Astrocyte of the cerebellum (primary cell): ENCODE measurements around the gene PPARA.

Experiments
- DNase-seq: peaks from one replicate; pipeline ENCODE4 v3.0.0-alpha.2; 2011; ENCODE audit warnings: low read depth
- H3K4me3 ChIP-seq: 2 replicates; pipeline ENCODE4 v1.5.1; 2011; ENCODE audit warnings: mild to moderate bottlenecking, low read depth, low read length, moderate library complexity
- in situ Hi-C: cut with HindIII; loops from 2 replicates; pipeline ENCODE4 v1.10.0; 2017; ENCODE audit warnings: low sequenced_read_pairs
- TF ChIP-seq, protein P1 (sequence below): IDR thresholded peaks from 2 replicates; pipeline ENCODE4 v1.5.1; 2012; ENCODE audit warnings: low read length, low read depth, moderate library complexity, mild to moderate bottlenecking; ENCODE audit errors: missing control alignments

PPARA gene

DNA sequence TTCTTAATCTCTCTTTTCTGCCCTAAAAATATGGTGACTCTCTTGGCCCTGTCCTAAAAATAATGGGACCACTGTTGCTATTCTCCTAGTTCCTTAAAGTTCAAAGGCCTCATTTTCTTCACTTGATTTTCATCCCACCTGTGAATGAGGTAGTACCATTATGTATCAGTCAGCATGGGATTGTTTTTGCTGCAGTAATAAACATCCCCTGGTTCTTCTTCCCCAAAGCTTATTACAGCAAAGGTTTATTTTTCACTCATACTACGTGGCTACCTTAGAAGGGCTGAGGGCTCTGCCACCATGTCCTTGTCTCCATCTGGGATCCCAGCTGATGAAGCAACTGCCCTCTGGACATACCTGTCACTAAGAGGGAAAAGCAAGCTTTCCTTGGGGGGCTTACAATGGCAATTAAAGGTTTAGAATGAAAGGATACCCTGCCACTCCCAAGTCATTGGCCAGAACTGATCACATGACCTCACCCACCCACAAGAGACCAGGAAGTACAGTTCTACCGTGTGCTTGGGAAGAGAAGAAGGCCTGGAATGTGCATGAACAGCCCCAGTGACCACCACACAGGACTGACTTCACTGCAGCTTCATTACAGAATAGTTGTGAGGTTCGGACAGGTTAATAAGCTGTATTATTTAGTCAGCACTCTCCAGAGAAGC, 125.3 kb downstream of the PPARA start:
- in situ Hi-C loops, result no loop called here
- TF ChIP-seq, protein P1, sequence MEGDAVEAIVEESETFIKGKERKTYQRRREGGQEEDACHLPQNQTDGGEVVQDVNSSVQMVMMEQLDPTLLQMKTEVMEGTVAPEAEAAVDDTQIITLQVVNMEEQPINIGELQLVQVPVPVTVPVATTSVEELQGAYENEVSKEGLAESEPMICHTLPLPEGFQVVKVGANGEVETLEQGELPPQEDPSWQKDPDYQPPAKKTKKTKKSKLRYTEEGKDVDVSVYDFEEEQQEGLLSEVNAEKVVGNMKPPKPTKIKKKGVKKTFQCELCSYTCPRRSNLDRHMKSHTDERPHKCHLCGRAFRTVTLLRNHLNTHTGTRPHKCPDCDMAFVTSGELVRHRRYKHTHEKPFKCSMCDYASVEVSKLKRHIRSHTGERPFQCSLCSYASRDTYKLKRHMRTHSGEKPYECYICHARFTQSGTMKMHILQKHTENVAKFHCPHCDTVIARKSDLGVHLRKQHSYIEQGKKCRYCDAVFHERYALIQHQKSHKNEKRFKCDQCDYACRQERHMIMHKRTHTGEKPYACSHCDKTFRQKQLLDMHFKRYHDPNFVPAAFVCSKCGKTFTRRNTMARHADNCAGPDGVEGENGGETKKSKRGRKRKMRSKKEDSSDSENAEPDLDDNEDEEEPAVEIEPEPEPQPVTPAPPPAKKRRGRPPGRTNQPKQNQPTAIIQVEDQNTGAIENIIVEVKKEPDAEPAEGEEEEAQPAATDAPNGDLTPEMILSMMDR, result no peak
- no peak for DNase-seq
- H3K4me3 ChIP-seq, result no peak overlapping the region

DNA sequence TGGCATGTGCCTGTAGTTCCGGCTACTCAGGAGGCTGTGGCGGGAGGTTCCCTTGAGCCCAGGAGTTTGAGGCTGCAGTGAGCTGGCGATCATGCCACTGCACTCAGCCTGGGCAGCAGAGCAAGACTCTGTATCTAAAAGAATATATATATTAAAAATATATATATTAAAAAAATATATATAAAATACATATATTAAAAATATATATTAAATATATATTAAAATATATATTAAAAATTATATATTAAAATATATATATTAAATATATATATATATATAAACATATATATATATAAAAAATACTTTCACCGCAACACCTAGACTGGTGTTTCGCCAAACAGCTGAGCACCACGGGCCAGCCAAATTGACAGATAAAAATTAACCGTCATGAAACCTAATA, 126.2 kb downstream of the PPARA start:
- TF ChIP-seq, protein P1, result no peak
- in situ Hi-C loops, result no loop called here
- no peak for DNase-seq
- no peak overlapping the region for H3K4me3 ChIP-seq

DNA sequence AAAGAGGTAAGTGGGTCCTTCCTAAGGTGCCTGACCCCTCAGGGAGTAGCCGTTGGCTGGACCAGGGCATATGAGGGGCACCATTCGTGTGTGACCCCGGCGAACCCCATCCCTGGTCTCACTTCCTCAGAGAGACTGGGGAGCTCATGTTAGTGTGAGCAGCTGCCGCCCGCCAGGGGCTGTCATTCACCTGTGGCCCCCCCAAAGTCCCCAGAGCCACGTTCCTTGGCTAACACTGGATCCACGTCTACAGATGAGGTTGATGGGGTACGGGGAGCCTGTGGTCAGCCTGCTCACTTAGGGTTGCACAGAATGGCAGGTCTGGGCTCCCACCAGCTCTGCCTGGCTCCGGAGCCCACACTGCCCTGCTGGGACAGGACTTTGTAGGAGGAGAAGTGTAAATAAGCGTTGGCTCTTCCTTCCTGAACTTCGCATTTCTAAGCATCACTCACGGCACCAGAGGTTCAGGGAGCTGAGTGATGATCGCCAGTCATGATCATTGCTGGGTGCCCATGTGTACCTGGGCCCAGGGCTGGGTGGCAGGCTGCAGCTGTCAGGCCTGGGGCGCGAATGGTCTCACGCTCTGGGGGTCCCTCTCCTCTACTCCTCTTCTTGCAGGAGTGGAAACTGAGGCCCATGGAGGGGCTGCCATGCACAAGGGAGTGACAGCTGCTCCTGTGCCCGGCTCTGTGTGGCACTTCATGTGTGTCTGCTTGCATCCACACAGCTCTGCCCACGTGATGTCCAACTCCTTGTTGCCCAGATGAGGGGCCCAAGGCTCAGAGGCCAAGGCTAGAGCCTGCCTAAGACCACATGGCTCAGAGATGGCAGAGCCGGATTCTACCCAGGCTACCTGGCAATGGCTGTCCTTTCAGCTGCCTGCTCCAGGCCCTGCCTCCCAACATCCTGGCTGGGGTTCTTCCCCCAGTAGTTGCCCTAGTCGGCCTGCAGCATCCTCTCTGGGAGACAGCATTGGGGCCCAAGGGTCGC, 128.6 kb downstream of the PPARA start:
- in situ Hi-C loops, result no loop called here
- TF ChIP-seq, protein P1, result no peak
- DNase-seq, result no peak

DNA sequence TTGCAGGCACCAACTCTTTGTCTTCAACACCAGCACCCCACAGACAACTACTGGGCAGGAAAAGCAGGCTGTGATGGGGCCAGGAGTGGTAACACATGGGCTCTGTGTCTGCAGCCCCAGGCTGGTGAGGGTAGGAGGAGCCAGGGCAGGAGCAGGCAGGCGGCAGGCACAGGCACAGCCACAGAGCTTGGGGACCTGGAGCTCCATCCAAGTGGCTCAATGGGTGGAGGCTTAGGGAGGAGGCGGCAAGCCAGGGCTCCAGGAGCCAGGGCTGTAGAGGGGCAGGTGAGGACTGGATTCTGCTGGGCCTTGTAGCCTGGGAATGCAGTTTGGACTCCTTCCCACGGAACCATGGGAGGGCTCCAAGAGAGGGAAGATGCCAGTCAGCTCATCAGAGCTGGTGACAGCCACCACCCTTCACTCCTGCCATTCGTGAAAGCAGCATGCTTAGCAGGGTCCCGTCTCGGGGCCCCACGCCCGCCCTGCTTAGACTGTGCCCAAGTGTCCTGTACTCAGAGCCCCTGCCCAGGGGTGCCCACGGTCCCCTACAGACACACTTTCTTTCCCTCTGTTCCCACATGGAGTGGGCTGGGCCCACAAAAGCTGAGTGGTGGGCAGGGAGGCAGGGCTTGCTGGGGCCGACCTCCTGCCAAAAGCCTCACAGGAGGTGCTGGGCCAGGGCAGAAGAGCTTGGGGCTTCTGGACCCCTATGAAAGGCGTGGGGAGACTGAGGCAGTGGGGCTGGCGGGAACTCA, 129.9 kb downstream of the PPARA start:
- H3K4me3 ChIP-seq, result no peak overlapping the region
- DNase-seq, result no peak
- TF ChIP-seq, protein P1, result no peak
- in situ Hi-C loops, result no loop called here

More for the DNA sequence above, 128.6 kb downstream of the PPARA start:
- H3K4me3 ChIP-seq, result no peak overlapping the region

DNA sequence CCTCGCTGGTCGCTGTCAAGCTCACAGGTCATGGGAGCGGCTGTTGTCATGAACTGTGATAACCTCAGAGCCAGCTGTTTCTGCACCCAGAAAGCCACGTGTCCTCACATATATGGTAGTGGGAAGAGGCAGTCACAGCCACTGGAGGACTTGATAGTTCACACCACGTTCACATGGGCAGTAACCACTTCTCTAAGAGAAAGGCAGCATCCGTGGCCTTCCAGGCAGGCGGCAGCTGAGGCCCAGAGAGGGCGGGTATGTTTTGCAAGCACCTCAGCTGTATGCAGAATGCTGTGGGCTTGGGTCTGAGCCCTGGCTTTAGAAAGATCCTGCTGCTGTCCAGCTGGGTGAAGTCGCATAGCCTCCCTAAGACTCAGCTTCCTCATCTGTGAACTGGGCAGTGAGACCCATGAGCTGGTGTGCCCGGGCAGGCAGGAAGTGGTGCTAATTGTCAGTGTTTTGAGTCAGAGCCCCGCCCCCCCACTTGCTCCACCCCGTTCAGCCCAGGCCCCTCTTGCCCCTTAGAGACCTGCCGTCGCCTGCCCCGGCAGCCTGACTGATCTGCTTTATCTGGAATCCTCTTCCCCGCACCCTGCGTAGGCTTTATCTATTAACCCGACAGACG, 130.8 kb downstream of the PPARA start:
- in situ Hi-C loops, result no loop called here
- TF ChIP-seq, protein P1, result no peak
- DNase-seq, result no peak
- H3K4me3 ChIP-seq, result no peak overlapping the region
